GM18858 (cell line): ENCODE measurements around the gene SOX6.

Source experiments
- ATAC-seq: cut with Tn5 transposase; IDR thresholded peaks from one replicate; pipeline ENCODE4 v1.9.1; 2021; ENCODE audit not compliant: unreplicated experiment

Gene SOX6

GRCh38 chr11:16194566-16194965, 161.8 kb downstream of the SOX6 start:
- ATAC-seq: no peak

- no peak for ATAC-seq
Measured at GRCh38 chr11:16193897-16194381, 162.4 kb downstream of the SOX6 start.

GRCh38 chr11:16191868-16192240, 164.5 kb downstream of the SOX6 start:
- ATAC-seq: no peak

- ATAC-seq: peak; percentile 81
Measured at GRCh38 chr11:16191212-16191867, 165.0 kb downstream of the SOX6 start.

GRCh38 chr11:16186680-16187079, 169.7 kb downstream of the SOX6 start:
- no peak for ATAC-seq

- no peak for ATAC-seq
Measured at GRCh38 chr11:16185042-16185441, 171.3 kb downstream of the SOX6 start.

- ATAC-seq: no peak
Measured at GRCh38 chr11:16184588-16184987, 171.8 kb downstream of the SOX6 start.

GRCh38 chr11:16182553-16182952, 173.8 kb downstream of the SOX6 start:
- ATAC-seq: no peak

- ATAC-seq: no peak
Measured at GRCh38 chr11:16180868-16181267, 175.5 kb downstream of the SOX6 start.

- ATAC-seq: no peak
Measured at GRCh38 chr11:16179676-16180075, 176.7 kb downstream of the SOX6 start.

GRCh38 chr11:16178273-16178672, 178.1 kb downstream of the SOX6 start:
- ATAC-seq: no peak

GRCh38 chr11:16177688-16178087, 178.7 kb downstream of the SOX6 start:
- ATAC-seq: no peak

GRCh38 chr11:16173798-16174197, 182.5 kb downstream of the SOX6 start:
- no peak for ATAC-seq

GRCh38 chr11:16171882-16172281, 184.5 kb downstream of the SOX6 start:
- no peak for ATAC-seq

GRCh38 chr11:16169956-16170847, 186.1 kb downstream of the SOX6 start:
- no peak for ATAC-seq

GRCh38 chr11:16169541-16169940, 186.8 kb downstream of the SOX6 start:
- no peak for ATAC-seq

GRCh38 chr11:16167706-16168487, 188.4 kb downstream of the SOX6 start:
- ATAC-seq: no peak

- no peak for ATAC-seq
Measured at GRCh38 chr11:16166571-16166970, 189.8 kb downstream of the SOX6 start.

- ATAC-seq: no peak
Measured at GRCh38 chr11:16160146-16160545, 196.2 kb downstream of the SOX6 start.

GRCh38 chr11:16158426-16158994, 197.8 kb downstream of the SOX6 start:
- no peak for ATAC-seq

GRCh38 chr11:16157327-16157726, 199.0 kb downstream of the SOX6 start:
- no peak for ATAC-seq
